GM18907 (cell line): ENCODE data around the gene MCOLN3.
"Not testable (repeated sequence)": the region's sequence is repeated elsewhere in the genome, so short reads cannot be mapped to it uniquely, and the experiment has no call there.

Source experiments
- ATAC-seq: cut with Tn5 transposase; IDR thresholded peaks from one replicate; pipeline ENCODE4 v1.9.1; 2021; ENCODE audit warnings: mild to moderate bottlenecking, moderate library complexity; ENCODE audit not compliant: unreplicated experiment

The MCOLN3 gene

GRCh38 chr1:85054664-85055063 lies 6.4 kb upstream of the MCOLN3 start:
- ATAC-seq, result no peak

DNA sequence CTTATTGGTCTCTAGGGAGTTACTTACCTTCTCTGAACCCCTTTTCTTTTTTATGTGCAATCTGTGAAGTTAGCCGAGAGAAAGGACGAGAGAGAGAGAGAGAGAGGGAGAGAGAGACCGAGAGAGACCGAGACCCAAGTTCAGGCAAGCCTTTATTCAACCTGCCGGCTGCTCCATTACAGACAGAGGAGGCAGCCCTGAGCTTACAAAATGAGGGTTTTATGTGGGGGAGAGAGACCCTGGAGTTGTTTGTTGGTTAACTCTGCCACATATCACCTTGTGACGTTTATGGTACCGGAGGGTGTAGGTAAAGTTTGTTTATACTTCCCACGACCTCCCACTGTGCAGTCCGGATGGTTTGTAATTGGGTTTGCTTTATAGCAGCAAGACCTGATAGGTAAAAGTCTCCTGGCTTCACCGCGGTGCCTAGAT lies 1.5 kb upstream of the MCOLN3 start:
- ATAC-seq, result no peak

- ATAC-seq, result peak; percentile 64
Measured at GRCh38 chr1:85047472-85048295, 616 bp downstream of the MCOLN3 start.

GRCh38 chr1:85047144-85047471 lies 1.2 kb downstream of the MCOLN3 start:
- ATAC-seq, result no peak

- ATAC-seq, result no peak
Measured at GRCh38 chr1:85042413-85042812, 5.9 kb downstream of the MCOLN3 start.

GRCh38 chr1:85041793-85042192 lies 6.5 kb downstream of the MCOLN3 start:
- no peak for ATAC-seq

DNA sequence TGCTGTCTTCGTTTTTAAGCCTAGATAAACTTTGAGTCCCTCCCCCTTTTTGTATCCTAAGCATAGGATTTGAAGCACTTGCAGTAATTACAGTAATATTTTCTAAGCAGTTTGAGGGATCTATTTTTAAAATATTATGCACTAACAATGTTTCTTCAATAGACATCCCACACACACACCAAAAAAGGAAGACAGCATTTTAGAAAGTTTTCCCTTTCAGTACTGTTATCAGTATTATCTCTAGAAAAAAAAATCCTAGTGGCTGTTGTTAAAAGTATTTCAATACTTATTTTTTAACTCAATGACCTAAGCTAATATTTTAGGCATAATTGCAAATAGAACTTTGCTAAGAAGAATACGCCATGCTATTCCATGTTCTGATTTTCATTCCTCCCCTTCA lies 15.1 kb downstream of the MCOLN3 start:
- no peak for ATAC-seq

DNA sequence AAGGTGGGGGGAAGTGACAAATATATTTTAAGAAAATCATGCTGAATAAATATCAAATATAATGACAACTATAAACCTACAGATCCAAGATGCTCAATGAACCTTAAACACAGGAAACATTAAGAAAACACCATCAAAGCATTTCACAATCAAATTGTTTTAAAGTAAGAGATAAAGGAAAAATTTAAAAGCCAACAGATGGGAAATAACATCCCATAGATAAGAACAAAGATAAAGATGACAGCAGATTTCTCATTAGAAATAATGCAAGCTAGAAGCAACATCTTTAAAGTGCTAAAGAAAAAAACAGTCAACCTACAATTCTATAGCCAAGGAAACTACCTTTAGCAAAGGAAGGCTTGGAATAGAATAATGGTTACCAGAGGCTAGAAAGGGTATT lies 17.8 kb downstream of the MCOLN3 start:
- no peak for ATAC-seq

DNA sequence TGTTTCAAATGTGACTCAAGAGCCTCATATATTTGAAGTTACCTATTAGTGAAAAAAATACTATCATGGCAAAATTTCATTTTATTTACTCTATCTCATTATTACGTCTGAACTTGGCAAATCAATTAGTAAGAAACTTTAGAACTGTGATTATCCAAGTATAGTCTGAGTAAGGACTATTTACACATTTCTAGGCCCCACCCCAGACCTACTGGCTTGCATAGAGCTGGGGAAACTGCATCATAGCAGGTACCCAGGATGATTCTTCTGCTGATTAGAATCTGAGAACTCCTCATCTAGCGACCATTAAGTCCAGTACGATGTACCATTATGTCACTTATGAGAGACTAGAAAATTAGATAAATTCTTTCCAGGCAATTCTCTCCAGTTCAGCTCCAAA lies 20.1 kb downstream of the MCOLN3 start:
- ATAC-seq, result no peak

GRCh38 chr1:85027242-85027983 lies 20.9 kb downstream of the MCOLN3 start:
- ATAC-seq, result peak; percentile 87

DNA sequence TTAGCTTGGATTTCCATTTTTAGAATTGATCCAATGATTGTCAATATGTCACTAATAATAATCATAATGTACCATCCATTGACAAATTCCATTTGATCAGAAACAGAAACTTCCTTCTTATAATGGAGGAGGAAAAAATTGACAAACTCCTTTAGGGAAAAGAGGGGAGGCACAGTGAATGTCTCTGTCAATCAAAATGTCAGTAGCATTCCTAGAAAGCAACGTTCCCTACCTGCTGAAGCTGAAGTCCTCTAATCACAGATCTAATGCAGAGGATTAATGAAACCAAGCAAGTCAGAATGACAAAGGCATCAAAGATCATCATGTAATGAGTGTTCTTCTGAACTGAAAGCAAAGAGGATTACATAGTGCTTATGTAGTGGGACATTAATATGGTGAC lies 22.4 kb downstream of the MCOLN3 start:
- no peak for ATAC-seq

GRCh38 chr1:85024736-85025135 lies 23.6 kb downstream of the MCOLN3 start:
- ATAC-seq, result no peak

DNA sequence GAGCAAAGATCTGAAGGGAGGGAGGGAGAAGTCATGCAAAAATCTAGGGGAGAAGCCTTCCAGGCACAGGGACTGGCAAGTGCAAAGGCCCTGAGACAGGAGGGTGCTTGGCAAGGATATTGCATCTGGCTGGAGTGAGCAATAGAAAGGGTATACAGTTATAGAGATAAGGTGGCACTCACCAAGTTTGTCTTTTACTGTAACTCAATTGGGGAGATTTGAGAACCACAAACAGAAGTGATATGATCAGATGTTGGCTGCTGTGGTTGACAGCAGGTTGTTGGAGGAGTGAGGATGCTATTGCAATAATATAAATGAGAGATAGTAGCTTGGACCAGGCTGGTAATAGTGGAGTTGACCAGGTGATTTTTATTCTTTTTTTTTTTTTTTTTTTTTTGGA lies 25.6 kb downstream of the MCOLN3 start:
- no peak for ATAC-seq

DNA sequence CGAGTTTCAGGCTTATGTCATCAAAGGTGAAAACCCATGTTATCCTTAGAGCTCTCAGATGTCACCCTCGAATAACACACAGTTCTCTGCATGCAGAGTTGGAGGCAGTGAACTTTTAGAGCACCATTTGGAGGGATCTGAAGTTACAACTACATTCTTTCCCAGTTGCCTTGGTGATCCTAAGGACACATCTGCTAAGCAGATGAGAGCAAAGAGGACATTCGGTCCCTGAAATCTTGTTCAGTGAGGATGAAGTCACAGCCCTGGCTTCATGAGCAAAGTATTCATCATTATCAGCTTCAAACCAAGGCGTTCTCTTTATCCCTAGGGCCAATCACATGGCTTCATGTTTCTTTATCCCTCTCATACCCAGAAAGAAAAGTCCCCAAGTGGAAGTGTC lies 28.3 kb downstream of the MCOLN3 start:
- no peak for ATAC-seq

DNA sequence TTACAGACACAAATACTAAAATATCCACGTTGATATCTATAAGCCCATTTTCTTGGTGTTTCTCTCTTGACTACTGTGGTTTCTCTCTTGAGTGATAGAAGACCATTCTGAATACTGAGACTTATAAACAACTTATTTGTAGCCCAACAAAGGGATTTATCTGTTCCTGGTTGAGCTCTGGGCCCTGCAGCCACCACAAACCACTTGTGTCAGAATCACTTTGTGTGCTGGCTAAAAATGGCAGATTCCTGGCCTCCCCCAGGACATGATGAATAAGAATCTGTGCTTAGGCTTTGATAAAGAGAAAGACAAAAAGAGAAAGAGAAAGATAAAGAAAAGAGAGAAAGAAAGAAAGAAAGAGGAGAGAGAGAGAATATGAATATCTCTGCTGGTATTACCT lies 32.5 kb downstream of the MCOLN3 start:
- ATAC-seq, result no peak

- not testable (repeated sequence) for ATAC-seq
Measured at GRCh38 chr1:85005641-85006040, 42.7 kb downstream of the MCOLN3 start.

- no peak for ATAC-seq
Measured at GRCh38 chr1:85001742-85002141, 46.6 kb downstream of the MCOLN3 start.

GRCh38 chr1:84998642-84999280 lies 49.5 kb downstream of the MCOLN3 start:
- ATAC-seq, result peak; percentile 37

DNA sequence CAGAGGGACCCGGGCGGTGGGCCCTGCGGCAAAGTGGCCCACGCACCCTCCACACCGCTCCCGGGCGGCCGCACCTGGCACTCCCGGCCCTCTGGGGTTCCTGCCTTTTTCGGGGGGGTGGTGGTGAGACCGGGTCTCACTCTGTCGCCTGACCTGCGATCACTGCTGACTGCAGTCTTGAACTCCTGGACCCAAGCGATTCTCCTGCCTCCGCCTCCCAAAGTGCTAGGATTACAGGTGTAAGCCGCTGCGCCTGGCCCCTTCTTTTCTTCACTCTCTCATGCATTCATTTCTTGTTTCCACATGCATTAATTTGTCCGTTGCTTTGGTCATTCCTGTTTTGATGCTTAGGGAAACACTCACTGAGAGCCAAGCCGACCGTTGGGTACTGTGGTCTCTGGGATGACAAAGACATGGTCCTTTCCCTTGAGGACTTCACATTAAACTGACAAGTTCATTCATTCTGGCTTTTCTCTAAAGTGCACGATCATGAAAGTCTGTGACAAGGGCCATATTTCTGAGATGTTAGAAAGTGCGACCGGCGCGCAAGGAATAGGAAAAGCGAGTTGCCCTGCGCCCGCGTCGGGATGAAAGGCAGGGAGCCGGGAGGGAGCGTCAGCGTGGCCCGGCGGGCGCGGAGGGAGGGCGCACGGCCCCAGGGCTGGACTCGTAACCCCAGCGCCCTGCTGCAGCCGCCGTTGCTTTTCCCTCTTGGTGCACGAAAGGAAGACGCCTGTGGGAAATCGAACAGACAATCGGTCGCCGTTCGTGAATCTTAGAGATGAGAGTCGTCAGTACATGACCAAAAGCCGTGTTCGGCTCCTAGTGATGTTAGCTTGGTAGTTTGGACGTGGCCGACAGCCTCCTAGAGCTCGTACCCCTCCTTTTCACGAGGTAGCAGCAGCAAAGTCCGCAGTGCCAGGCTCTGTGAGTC lies 50.4 kb downstream of the MCOLN3 start:
- no peak for ATAC-seq

DNA sequence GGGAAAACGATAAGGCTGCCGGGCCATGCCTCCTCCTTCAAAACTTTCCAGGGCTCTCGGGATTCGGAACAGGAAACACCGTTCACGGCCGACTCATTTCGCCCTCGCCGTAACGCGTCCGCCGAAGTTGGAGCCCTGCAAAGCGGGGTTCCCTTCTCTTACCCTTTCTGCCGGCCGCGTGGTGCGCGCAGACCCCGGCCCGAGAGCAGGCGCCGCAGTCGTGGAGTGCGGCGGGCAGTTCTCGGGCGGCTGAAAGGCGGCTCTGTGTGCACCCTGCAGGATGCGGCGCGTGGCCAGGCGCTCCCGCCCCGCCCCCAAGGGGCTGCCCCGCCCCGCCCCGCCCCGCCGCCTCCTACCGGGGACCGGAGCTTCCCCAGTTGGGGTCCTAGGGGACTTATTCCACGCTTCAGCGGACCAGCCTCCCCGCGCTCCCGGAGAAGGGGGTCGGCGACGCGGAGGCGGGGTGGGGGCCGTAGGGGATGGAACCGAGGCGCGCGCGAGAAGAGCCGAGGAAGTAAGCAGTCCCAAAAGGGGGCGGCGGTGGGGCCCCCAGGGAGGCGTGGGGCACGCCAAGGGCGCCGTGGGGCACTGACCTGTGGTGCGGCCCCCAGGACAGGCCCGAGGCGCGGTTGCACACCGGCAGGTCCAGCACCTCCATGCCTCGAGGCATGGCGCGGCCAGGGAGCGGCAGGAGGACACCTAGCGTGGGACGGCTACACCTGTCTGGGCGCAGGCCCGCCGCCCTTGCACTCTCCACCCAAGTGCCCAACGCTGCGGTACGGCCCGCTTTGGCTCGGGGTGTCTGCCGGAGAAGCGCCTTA lies 51.2 kb downstream of the MCOLN3 start, which contains the start of gene MCOLN2:
Gene MCOLN2, minus strand, starts transcription at position 268 of the 821 bp plus-strand sequence. Its CDS starts 241 bp downstream, at position 27.
- peak; percentile 59 for ATAC-seq
